ENCODE measurements around the gene LAIR2.
"Not testable (repeated sequence)": the region's sequence is repeated elsewhere in the genome, so short reads cannot be mapped to it uniquely, and the experiment has no call there.

Gene LAIR2

DNA sequence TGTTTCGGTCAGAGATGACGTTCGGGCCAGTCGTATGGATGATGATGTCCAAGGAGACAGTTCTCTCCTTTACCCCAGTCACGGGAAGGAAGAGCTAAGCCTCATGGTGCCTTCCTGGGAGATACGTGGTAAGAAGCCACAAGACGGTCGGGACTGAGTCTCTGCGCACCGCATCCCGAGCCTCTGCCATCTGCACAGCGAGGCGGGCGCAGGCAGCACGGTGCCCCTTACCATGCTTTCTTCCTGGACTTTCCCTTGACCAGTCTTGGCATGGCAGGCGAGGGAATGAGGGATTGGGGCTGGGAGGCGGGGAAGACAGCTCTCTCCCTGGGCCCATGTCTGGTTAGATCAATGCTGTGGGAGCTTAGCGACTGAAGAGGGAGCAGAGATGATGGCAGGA, 10.1 kb upstream of the LAIR2 start:
- Histone ChIP-seq H3K9ac (ENCODE audit: low read length) (no peak overlapping the region), H3F3A (ENCODE audit: insufficient read depth, low read length) (no peaks in the 10 kb centered on the region), H3K9me3 (replicated peaks; ENCODE audit: insufficient read depth, low read length) (no peaks in the 10 kb centered on the region), H3K27ac (ENCODE audit: low read length) (no peak overlapping the region), H2AFZ (ENCODE audit: low read length) (no peak overlapping the region), H3K36me3 (replicated peaks; ENCODE audit: insufficient read depth, low read length) (no peaks in the 10 kb centered on the region), H3K9me2 (replicated peaks; ENCODE audit: insufficient read depth, low read length) (no peaks in the 10 kb centered on the region), H3K4me2 (ENCODE audit: low read depth, low read length) (no peak overlapping the region), H3K4me1 (ENCODE audit: low read length) (no peaks in the 10 kb centered on the region), H3K79me2 (ENCODE audit: low read length) (no peaks in the 10 kb centered on the region), H3K4me3 (ENCODE audit: low read length) (no peak overlapping the region), H3K27me3 (replicated peaks; ENCODE audit: insufficient read depth, low read length) (peaks cover 94% of the 10 kb centered on the region), H4K20me1 (ENCODE audit: insufficient read depth, low read length) (no peaks in the 10 kb centered on the region)
- TF ChIP-seq, protein P1, sequence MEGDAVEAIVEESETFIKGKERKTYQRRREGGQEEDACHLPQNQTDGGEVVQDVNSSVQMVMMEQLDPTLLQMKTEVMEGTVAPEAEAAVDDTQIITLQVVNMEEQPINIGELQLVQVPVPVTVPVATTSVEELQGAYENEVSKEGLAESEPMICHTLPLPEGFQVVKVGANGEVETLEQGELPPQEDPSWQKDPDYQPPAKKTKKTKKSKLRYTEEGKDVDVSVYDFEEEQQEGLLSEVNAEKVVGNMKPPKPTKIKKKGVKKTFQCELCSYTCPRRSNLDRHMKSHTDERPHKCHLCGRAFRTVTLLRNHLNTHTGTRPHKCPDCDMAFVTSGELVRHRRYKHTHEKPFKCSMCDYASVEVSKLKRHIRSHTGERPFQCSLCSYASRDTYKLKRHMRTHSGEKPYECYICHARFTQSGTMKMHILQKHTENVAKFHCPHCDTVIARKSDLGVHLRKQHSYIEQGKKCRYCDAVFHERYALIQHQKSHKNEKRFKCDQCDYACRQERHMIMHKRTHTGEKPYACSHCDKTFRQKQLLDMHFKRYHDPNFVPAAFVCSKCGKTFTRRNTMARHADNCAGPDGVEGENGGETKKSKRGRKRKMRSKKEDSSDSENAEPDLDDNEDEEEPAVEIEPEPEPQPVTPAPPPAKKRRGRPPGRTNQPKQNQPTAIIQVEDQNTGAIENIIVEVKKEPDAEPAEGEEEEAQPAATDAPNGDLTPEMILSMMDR (IDR thresholded peaks at IDR 0.05; ENCODE audit: low read length): no peak
- TF ChIP-seq EZH2 (optimal IDR thresholded peaks at IDR 0.05; ENCODE audit: low read depth, low read length): no peak
- no peak for TF ChIP-seq EZH2phosphoT487 (IDR thresholded peaks at IDR 0.05; ENCODE audit: low read length)
- no peak for DNase-seq

DNA sequence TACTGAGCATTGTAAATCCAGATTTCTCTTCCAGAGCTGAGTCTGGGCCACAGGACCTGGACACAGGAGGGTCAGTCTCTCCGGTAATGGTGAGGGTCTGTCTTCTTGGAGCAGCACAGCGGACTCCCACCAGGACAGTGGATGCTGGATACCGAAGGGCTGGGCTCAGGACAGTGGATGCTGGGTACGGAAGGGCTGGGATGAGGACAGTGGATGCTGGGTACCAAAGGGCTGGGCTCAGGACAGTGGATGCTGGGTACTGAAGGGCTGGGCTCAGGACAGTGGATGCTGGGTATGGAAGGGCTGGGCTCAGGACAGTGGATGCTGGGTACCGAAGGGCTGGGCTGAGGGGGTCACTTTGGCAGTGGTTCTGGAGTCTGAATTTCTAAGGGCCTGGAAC, 9.6 kb upstream of the LAIR2 start:
- not testable (repeated sequence) for H3K9ac ChIP-seq (ENCODE audit: low read length); H3K4me2 ChIP-seq (ENCODE audit: low read depth, low read length); H3K27ac ChIP-seq (ENCODE audit: low read length); H3K9me2 ChIP-seq (replicated peaks; ENCODE audit: insufficient read depth, low read length); H3K36me3 ChIP-seq (replicated peaks; ENCODE audit: insufficient read depth, low read length); H3K4me3 ChIP-seq (ENCODE audit: low read length); DNase-seq; H2AFZ ChIP-seq (ENCODE audit: low read length); H3K4me1 ChIP-seq (ENCODE audit: low read length); H3F3A ChIP-seq (ENCODE audit: insufficient read depth, low read length); H3K79me2 ChIP-seq (ENCODE audit: low read length); H3K9me3 ChIP-seq (replicated peaks; ENCODE audit: insufficient read depth, low read length); H4K20me1 ChIP-seq (ENCODE audit: insufficient read depth, low read length)
- H3K27me3 ChIP-seq (replicated peaks; ENCODE audit: insufficient read depth, low read length): peaks cover 92% of the 10 kb centered on the region

DNA sequence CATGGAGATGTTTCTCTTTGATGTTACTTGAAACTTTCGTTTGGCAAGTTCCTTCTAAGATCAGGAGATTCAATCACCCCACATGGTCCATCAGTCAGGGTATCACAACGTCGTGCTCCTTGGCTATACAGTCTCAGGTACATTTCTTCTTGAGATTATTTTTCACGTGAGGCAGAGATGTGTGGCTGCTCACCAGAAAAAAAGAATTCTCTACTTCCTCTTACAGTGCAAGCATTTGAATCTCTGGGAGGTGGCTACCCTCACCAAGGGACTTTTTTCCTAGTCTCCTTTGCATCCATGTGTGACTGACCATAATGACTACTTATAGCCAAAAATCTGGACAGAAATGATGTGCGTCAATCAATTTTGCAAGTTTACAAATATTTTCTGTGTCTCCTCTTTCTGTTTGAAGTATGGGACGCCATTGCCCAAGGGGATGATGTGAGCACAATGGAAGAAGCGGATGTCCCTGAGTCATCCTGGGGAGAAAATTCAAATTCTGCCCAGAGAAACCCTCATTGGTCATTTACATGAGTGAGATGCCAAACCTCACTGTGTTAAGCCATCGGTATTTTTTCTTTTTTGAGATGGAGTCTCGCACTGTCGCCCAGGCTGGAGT, 8.6 kb upstream of the LAIR2 start:
- TF ChIP-seq EZH2 (optimal IDR thresholded peaks at IDR 0.05; ENCODE audit: low read depth, low read length): no peak
- no peak for TF ChIP-seq EZH2phosphoT487 (IDR thresholded peaks at IDR 0.05; ENCODE audit: low read length)
- TF ChIP-seq, protein P1 (IDR thresholded peaks at IDR 0.05; ENCODE audit: low read length): no peak
- H3K4me1 ChIP-seq (ENCODE audit: low read length): no peaks in the 10 kb centered on the region
- no peaks in the 10 kb centered on the region for H3K9me3 ChIP-seq (replicated peaks; ENCODE audit: insufficient read depth, low read length)
- H4K20me1 ChIP-seq (ENCODE audit: insufficient read depth, low read length): no peaks in the 10 kb centered on the region
- H3K9ac ChIP-seq (ENCODE audit: low read length): no peak overlapping the region
- H3K79me2 ChIP-seq (ENCODE audit: low read length): no peaks in the 10 kb centered on the region
- no peak overlapping the region for H3K27ac ChIP-seq (ENCODE audit: low read length)
- no peak overlapping the region for H3K4me3 ChIP-seq (ENCODE audit: low read length)
- H3K4me2 ChIP-seq (ENCODE audit: low read depth, low read length): no peak overlapping the region
- no peaks in the 10 kb centered on the region for H3K36me3 ChIP-seq (replicated peaks; ENCODE audit: insufficient read depth, low read length)
- no peak for DNase-seq
- H3K9me2 ChIP-seq (replicated peaks; ENCODE audit: insufficient read depth, low read length): no peaks in the 10 kb centered on the region
- H3F3A ChIP-seq (ENCODE audit: insufficient read depth, low read length): no peaks in the 10 kb centered on the region
- H2AFZ ChIP-seq (ENCODE audit: low read length): no peak overlapping the region
- H3K27me3 ChIP-seq (replicated peaks; ENCODE audit: insufficient read depth, low read length): peaks cover 88% of the 10 kb centered on the region

DNA sequence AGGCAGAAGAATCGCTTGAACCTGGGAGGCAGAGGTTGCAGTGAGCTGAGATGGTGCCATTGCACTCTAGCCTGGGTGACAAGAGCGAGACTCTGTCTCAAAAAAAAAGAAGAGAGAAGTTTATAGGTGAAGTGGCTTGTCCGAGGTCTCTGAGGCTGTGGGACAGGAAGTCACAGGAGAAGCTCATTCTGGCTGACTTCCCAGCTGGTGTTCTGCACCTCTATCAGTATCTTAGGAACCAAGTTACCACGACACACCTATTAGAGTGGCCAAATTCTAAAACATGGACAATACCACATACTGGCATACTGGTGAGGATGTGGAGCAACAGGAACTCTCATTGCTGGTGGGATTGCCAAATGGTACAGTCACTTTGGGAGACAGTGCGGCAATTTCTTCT, 7.3 kb upstream of the LAIR2 start:
- not testable (repeated sequence) for H3K4me2 ChIP-seq (ENCODE audit: low read depth, low read length); H3K9me2 ChIP-seq (replicated peaks; ENCODE audit: insufficient read depth, low read length); DNase-seq

DNA sequence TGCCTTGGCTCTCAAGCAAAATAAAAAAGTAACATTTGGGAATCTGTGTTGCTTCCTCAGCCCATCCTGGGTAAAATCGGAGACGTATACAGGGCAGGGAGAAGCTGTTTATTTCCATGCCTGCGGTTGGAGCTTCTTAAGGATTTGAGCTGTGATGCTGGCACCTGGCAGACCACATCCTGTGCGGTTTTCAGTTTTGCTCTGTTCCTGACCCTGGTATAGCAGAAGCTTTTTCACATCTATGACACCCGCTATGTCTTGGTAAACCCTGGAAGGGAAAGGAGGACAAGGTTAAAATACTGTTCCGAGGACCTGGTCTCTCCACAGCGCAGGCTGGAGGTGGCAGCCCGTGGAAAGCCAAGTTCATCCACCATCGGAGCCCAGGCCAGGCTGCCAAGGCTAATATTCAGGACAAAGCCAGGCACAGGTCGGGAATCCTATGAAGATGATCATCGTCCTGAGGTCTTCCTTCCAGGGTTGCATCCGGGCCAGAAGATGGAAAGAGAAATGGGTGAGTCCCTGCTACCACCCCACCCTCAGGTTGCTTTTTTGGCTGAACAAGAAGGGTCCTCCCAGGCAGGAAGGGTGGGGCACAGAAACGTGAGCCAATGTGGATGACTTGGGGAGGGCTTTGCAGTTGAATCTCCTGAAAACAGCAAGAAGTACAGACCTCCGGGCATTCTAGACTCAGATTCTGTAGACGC, 4.7 kb upstream of the LAIR2 start:
- Histone ChIP-seq H3K27ac (ENCODE audit: low read length) (peak overlapping the region; percentile 34; the same call in 1 of the 2 replicates), H3K27me3 (replicated peaks; ENCODE audit: insufficient read depth, low read length) (peaks cover 82% of the 10 kb centered on the region)
- not testable (repeated sequence) for H3K4me2 ChIP-seq (ENCODE audit: low read depth, low read length); H3K79me2 ChIP-seq (ENCODE audit: low read length); H3K4me1 ChIP-seq (ENCODE audit: low read length); H2AFZ ChIP-seq (ENCODE audit: low read length); H3K9me2 ChIP-seq (replicated peaks; ENCODE audit: insufficient read depth, low read length); H3K36me3 ChIP-seq (replicated peaks; ENCODE audit: insufficient read depth, low read length); H3K4me3 ChIP-seq (ENCODE audit: low read length); H4K20me1 ChIP-seq (ENCODE audit: insufficient read depth, low read length); H3K9ac ChIP-seq (ENCODE audit: low read length); H3F3A ChIP-seq (ENCODE audit: insufficient read depth, low read length); H3K9me3 ChIP-seq (replicated peaks; ENCODE audit: insufficient read depth, low read length)
- DNase-seq: peak; percentile 17

More for the DNA sequence above, 7.3 kb upstream of the LAIR2 start:
- not testable (repeated sequence) for H3K36me3 ChIP-seq (replicated peaks; ENCODE audit: insufficient read depth, low read length); H4K20me1 ChIP-seq (ENCODE audit: insufficient read depth, low read length); H2AFZ ChIP-seq (ENCODE audit: low read length); H3K9ac ChIP-seq (ENCODE audit: low read length); H3K79me2 ChIP-seq (ENCODE audit: low read length); H3F3A ChIP-seq (ENCODE audit: insufficient read depth, low read length); H3K4me3 ChIP-seq (ENCODE audit: low read length); H3K9me3 ChIP-seq (replicated peaks; ENCODE audit: insufficient read depth, low read length); H3K4me1 ChIP-seq (ENCODE audit: low read length); H3K27ac ChIP-seq (ENCODE audit: low read length)
- peaks cover 86% of the 10 kb centered on the region for H3K27me3 ChIP-seq (replicated peaks; ENCODE audit: insufficient read depth, low read length)

DNA sequence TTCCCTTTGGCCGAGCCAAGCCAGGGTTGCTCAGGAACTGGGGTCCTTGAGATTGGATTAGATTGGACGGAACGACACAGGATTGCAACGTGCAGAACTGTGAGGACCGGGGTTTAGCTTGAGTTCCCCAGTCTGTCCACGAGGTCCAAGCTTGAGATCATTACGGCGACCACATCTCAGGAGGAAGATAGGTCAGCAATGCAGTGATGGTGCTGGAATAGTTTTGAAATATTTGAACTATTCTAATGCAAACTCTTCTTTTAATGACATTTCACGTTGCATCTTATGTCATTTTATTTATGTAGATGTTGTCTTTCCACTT, 4.2 kb upstream of the LAIR2 start:
- H3F3A ChIP-seq (ENCODE audit: insufficient read depth, low read length); H3K9me2 ChIP-seq (replicated peaks; ENCODE audit: insufficient read depth, low read length); H3K79me2 ChIP-seq (ENCODE audit: low read length); H3K9me3 ChIP-seq (replicated peaks; ENCODE audit: insufficient read depth, low read length); H2AFZ ChIP-seq (ENCODE audit: low read length); DNase-seq; H3K4me3 ChIP-seq (ENCODE audit: low read length); H3K4me2 ChIP-seq (ENCODE audit: low read depth, low read length); H3K36me3 ChIP-seq (replicated peaks; ENCODE audit: insufficient read depth, low read length); H3K9ac ChIP-seq (ENCODE audit: low read length); H4K20me1 ChIP-seq (ENCODE audit: insufficient read depth, low read length); H3K4me1 ChIP-seq (ENCODE audit: low read length): not testable (repeated sequence)
- peak overlapping the region; percentile 34; the same call in 1 of the 2 replicates for H3K27ac ChIP-seq (ENCODE audit: low read length)
- H3K27me3 ChIP-seq (replicated peaks; ENCODE audit: insufficient read depth, low read length): peaks cover 83% of the 10 kb centered on the region
